Measurements from ENCODE around the gene DAAM1.

Gene DAAM1

GRCh38 chr14:59224341-59224740, 35.9 kb downstream of the DAAM1 start:
- Mint-ChIP-seq H3K4me3 (no peak overlapping the region), H3K9me3 (peaks cover 4% of the 10 kb centered on the region), H3K27me3 (ENCODE audit: low read depth) (peaks cover 3% of the 10 kb centered on the region), H3K4me1 (ENCODE audit: low read depth) (peaks cover 3% of the 10 kb centered on the region), H3K27ac (no peak overlapping the region), H3K36me3 (ENCODE audit: low read depth) (peaks cover 2% of the 10 kb centered on the region)

- Mint-ChIP-seq H3K4me3 (no peak overlapping the region), H3K27me3 (ENCODE audit: low read depth) (peaks cover 3% of the 10 kb centered on the region), H3K36me3 (ENCODE audit: low read depth) (peaks cover 2% of the 10 kb centered on the region), H3K4me1 (ENCODE audit: low read depth) (peaks cover 7% of the 10 kb centered on the region), H3K27ac (no peak overlapping the region), H3K9me3 (peaks cover 4% of the 10 kb centered on the region)
Measured at GRCh38 chr14:59225281-59225680, 36.8 kb downstream of the DAAM1 start.

- H3K4me3 Mint-ChIP-seq = no peak overlapping the region
Measured at GRCh38 chr14:59228421-59228820, 40.0 kb downstream of the DAAM1 start.

GRCh38 chr14:59229653-59230406, 41.4 kb downstream of the DAAM1 start:
- Mint-ChIP-seq H3K36me3 (ENCODE audit: low read depth) (peaks cover 2% of the 10 kb centered on the region), H3K4me3 (no peak overlapping the region), H3K4me1 (ENCODE audit: low read depth) (peaks cover 9% of the 10 kb centered on the region), H3K27ac (no peak overlapping the region), H3K9me3 (no peaks in the 10 kb centered on the region), H3K27me3 (ENCODE audit: low read depth) (peaks cover 3% of the 10 kb centered on the region)

More at GRCh38 chr14:59228421-59228820, 40.0 kb downstream of the DAAM1 start:
- Mint-ChIP-seq H3K4me1 (ENCODE audit: low read depth) (peaks cover 9% of the 10 kb centered on the region), H3K27me3 (ENCODE audit: low read depth) (peaks cover 3% of the 10 kb centered on the region), H3K27ac (no peak overlapping the region), H3K36me3 (ENCODE audit: low read depth) (peaks cover 2% of the 10 kb centered on the region), H3K9me3 (no peaks in the 10 kb centered on the region)

GRCh38 chr14:59236195-59236594, 47.7 kb downstream of the DAAM1 start:
- Mint-ChIP-seq H3K36me3 (ENCODE audit: low read depth) (no peaks in the 10 kb centered on the region), H3K4me1 (ENCODE audit: low read depth) (no peaks in the 10 kb centered on the region), H3K27ac (no peak overlapping the region), H3K27me3 (ENCODE audit: low read depth) (no peaks in the 10 kb centered on the region), H3K9me3 (no peaks in the 10 kb centered on the region), H3K4me3 (no peak overlapping the region)

GRCh38 chr14:59238216-59238615, 49.7 kb downstream of the DAAM1 start:
- no peaks in the 10 kb centered on the region for H3K9me3 Mint-ChIP-seq
- no peaks in the 10 kb centered on the region for H3K4me1 Mint-ChIP-seq (ENCODE audit: low read depth)
- no peak overlapping the region for H3K4me3 Mint-ChIP-seq
- no peak overlapping the region for H3K27ac Mint-ChIP-seq
- H3K36me3 Mint-ChIP-seq (ENCODE audit: low read depth) = no peaks in the 10 kb centered on the region
- H3K27me3 Mint-ChIP-seq (ENCODE audit: low read depth) = no peaks in the 10 kb centered on the region

GRCh38 chr14:59239022-59239421, 50.6 kb downstream of the DAAM1 start:
- H3K9me3 Mint-ChIP-seq = no peaks in the 10 kb centered on the region
- no peaks in the 10 kb centered on the region for H3K4me1 Mint-ChIP-seq (ENCODE audit: low read depth)
- H3K27me3 Mint-ChIP-seq (ENCODE audit: low read depth) = no peaks in the 10 kb centered on the region
- no peak overlapping the region for H3K4me3 Mint-ChIP-seq
- no peak overlapping the region for H3K27ac Mint-ChIP-seq
- no peaks in the 10 kb centered on the region for H3K36me3 Mint-ChIP-seq (ENCODE audit: low read depth)

- no peaks in the 10 kb centered on the region for H3K36me3 Mint-ChIP-seq (ENCODE audit: low read depth)
- H3K27me3 Mint-ChIP-seq (ENCODE audit: low read depth) = no peaks in the 10 kb centered on the region
- H3K4me3 Mint-ChIP-seq = no peak overlapping the region
- peaks cover 1% of the 10 kb centered on the region for H3K4me1 Mint-ChIP-seq (ENCODE audit: low read depth)
- H3K9me3 Mint-ChIP-seq = no peaks in the 10 kb centered on the region
- H3K27ac Mint-ChIP-seq = no peak overlapping the region
Measured at GRCh38 chr14:59240356-59240755, 51.9 kb downstream of the DAAM1 start.

- Mint-ChIP-seq H3K4me1 (ENCODE audit: low read depth) (peaks cover 6% of the 10 kb centered on the region), H3K36me3 (ENCODE audit: low read depth) (no peaks in the 10 kb centered on the region), H3K27ac (no peak overlapping the region), H3K27me3 (ENCODE audit: low read depth) (no peaks in the 10 kb centered on the region), H3K4me3 (no peak overlapping the region), H3K9me3 (no peaks in the 10 kb centered on the region)
Measured at GRCh38 chr14:59241121-59241520, 52.7 kb downstream of the DAAM1 start.

GRCh38 chr14:59243174-59243573, 54.7 kb downstream of the DAAM1 start:
- Mint-ChIP-seq H3K27ac (no peak overlapping the region), H3K27me3 (ENCODE audit: low read depth) (no peaks in the 10 kb centered on the region), H3K36me3 (ENCODE audit: low read depth) (no peaks in the 10 kb centered on the region)

GRCh38 chr14:59244581-59244980, 56.1 kb downstream of the DAAM1 start:
- H3K4me3 Mint-ChIP-seq = no peak overlapping the region
- H3K27me3 Mint-ChIP-seq (ENCODE audit: low read depth) = no peaks in the 10 kb centered on the region
- H3K36me3 Mint-ChIP-seq (ENCODE audit: low read depth) = no peaks in the 10 kb centered on the region
- peaks cover 9% of the 10 kb centered on the region for H3K4me1 Mint-ChIP-seq (ENCODE audit: low read depth)
- H3K27ac Mint-ChIP-seq = no peak overlapping the region
- no peaks in the 10 kb centered on the region for H3K9me3 Mint-ChIP-seq

More at GRCh38 chr14:59243174-59243573, 54.7 kb downstream of the DAAM1 start:
- H3K9me3 Mint-ChIP-seq = no peaks in the 10 kb centered on the region
- H3K4me3 Mint-ChIP-seq = no peak overlapping the region
- peaks cover 9% of the 10 kb centered on the region for H3K4me1 Mint-ChIP-seq (ENCODE audit: low read depth)

- Mint-ChIP-seq H3K4me3 (no peak overlapping the region), H3K27ac (no peak overlapping the region), H3K27me3 (ENCODE audit: low read depth) (no peaks in the 10 kb centered on the region), H3K36me3 (ENCODE audit: low read depth) (no peaks in the 10 kb centered on the region), H3K4me1 (ENCODE audit: low read depth) (peaks cover 9% of the 10 kb centered on the region), H3K9me3 (no peaks in the 10 kb centered on the region)
Measured at GRCh38 chr14:59245809-59246295, 57.4 kb downstream of the DAAM1 start.

- peaks cover 9% of the 10 kb centered on the region for H3K4me1 Mint-ChIP-seq (ENCODE audit: low read depth)
- H3K4me3 Mint-ChIP-seq = no peak overlapping the region
- H3K36me3 Mint-ChIP-seq (ENCODE audit: low read depth) = no peaks in the 10 kb centered on the region
- H3K9me3 Mint-ChIP-seq = no peaks in the 10 kb centered on the region
- no peak overlapping the region for H3K27ac Mint-ChIP-seq
- H3K27me3 Mint-ChIP-seq (ENCODE audit: low read depth) = no peaks in the 10 kb centered on the region
Measured at GRCh38 chr14:59246566-59246965, 58.1 kb downstream of the DAAM1 start.

- Mint-ChIP-seq H3K9me3 (no peaks in the 10 kb centered on the region), H3K4me1 (ENCODE audit: low read depth) (peaks cover 9% of the 10 kb centered on the region), H3K36me3 (ENCODE audit: low read depth) (no peaks in the 10 kb centered on the region), H3K27ac (no peak overlapping the region), H3K4me3 (no peak overlapping the region), H3K27me3 (ENCODE audit: low read depth) (peaks cover 5% of the 10 kb centered on the region)
Measured at GRCh38 chr14:59247801-59248584, 59.5 kb downstream of the DAAM1 start.

- H3K27ac Mint-ChIP-seq = no peak overlapping the region
- H3K4me3 Mint-ChIP-seq = no peak overlapping the region
- H3K4me1 Mint-ChIP-seq (ENCODE audit: low read depth) = peaks cover 9% of the 10 kb centered on the region
- peaks cover 5% of the 10 kb centered on the region for H3K27me3 Mint-ChIP-seq (ENCODE audit: low read depth)
- no peaks in the 10 kb centered on the region for H3K9me3 Mint-ChIP-seq
- no peaks in the 10 kb centered on the region for H3K36me3 Mint-ChIP-seq (ENCODE audit: low read depth)
Measured at GRCh38 chr14:59249029-59249428, 60.6 kb downstream of the DAAM1 start.

All from T-helper 1 cell treated with Interleukin-12 subunit alpha and Interleukin-12 subunit beta and Interleukin-4 antibody, amounts not matched to agents 30 μg/mL and 1 μg/mL, for 36 hours (primary cell).